Natural killer cell (primary cell): ENCODE results near the gene TMEM171. TPM values are rescaled to one million over a fixed set of nuclear protein-coding genes. Genes with fewer than 3 reads are reported as not detected.

ENCODE experiments used
- ATAC-seq, 3 donors: fragments of 150-1000 bp in 2 of 3; fragments of 200-7000 bp in 1 of 3; cut with Tn5 transposase; 1 replicate in 1 of 3; 2 replicates in 2 of 3; pipeline ENCODE4 v1.10.0; 2021; ENCODE audit warnings: mild to moderate bottlenecking in 2 of 3, moderate library complexity in 2 of 3
- DNase-seq, 2 donors: peaks; one replicate each; pipeline versions ENCODE4 v3.0.0 to v3.0.0-alpha.2; 2013 to 2021; ENCODE audit warnings: mixed read lengths in 1 of 2
- H3K27ac ChIP-seq: one replicate; pipeline ENCODE4 v1.5.1; 2013; ENCODE audit warnings: mild to moderate bottlenecking, low read length
- H3K27me3 ChIP-seq: one replicate; pipeline ENCODE4 v1.6.1; 2013; ENCODE audit warnings: low read length; ENCODE audit not compliant: control insufficient read depth, insufficient read depth
- H3K36me3 ChIP-seq: one replicate; pipeline ENCODE4 v1.6.1; 2013; ENCODE audit warnings: low read length; ENCODE audit not compliant: control insufficient read depth, insufficient read depth
- H3K4me1 ChIP-seq: one replicate; pipeline ENCODE4 v1.6.1; 2013; ENCODE audit warnings: low read length; ENCODE audit not compliant: control insufficient read depth, insufficient read depth
- H3K4me3 ChIP-seq: one replicate; pipeline ENCODE4 v1.5.1; 2013; ENCODE audit warnings: low read length
- H3K9me3 ChIP-seq: one replicate; pipeline ENCODE4 v1.6.1; 2013; ENCODE audit warnings: low read length; ENCODE audit not compliant: control insufficient read depth, insufficient read depth
- H3K27ac Mint-ChIP-seq, 2 donors: one replicate each; pipeline ENCODE4 v1.8.0; 2022; ENCODE audit warnings: mild to moderate bottlenecking in 2 of 2, mixed read lengths in 2 of 2, moderate library complexity in 1 of 2
- H3K27me3 Mint-ChIP-seq, 2 donors: one replicate each; pipeline ENCODE4 v1.8.0; 2022; ENCODE audit warnings: low read depth in 2 of 2, mixed read lengths in 2 of 2
- H3K36me3 Mint-ChIP-seq: one replicate; pipeline ENCODE4 v1.8.0; 2022; ENCODE audit warnings: mixed read lengths
- H3K4me1 Mint-ChIP-seq, 2 donors: one replicate each; pipeline ENCODE4 v1.8.0; 2022; ENCODE audit warnings: mixed read lengths in 2 of 2
- H3K4me3 Mint-ChIP-seq: one replicate; pipeline ENCODE4 v1.8.0; 2022; ENCODE audit warnings: mild to moderate bottlenecking, moderate library complexity, mixed read lengths
- H3K9me3 Mint-ChIP-seq, 2 donors: one replicate each; pipeline ENCODE4 v1.8.0; 2022; ENCODE audit warnings: mixed read lengths in 2 of 2
- CTCF ChIP-seq: fragments of 200-600 bp; IDR thresholded peaks from one replicate; pipeline ENCODE4 v1.8.0; 2022; ENCODE audit warnings: antibody characterized with exemption
- WGBS: methylation state at CpG from one replicate; pipeline ENCODE4 v1.1.7; 2013; ENCODE audit warnings: missing lambda C conversion rate; ENCODE audit not compliant: insufficient coverage; 5-methylcytosine and 5-hydroxymethylcytosine counted together
- intact Hi-C: fragments of 100-400 bp; cut with micrococcal nuclease; formaldehyde crosslinking; loops from one replicate; pipeline ENCODE4 v1.14.2; 2022
- total RNA-seq, 4 donors: library from RNA; stranded (reverse); fragments of 120-200 nt in 1 of 4; gene quantifications; one replicate each; pipeline versions ENCODE4 v1.2.3 to v1.2.4, GENCODE V29; 2013 to 2022

The TMEM171 gene
- total RNA-seq, 3 donors from 2014 or later (not counting 1 experiment from before 2014, with no cell fraction given): 0.42 to 2.1 (median 0.88) TPM

- intact Hi-C loops: no loop called here
- DNase-seq: no peak
- H3K4me1 Mint-ChIP-seq: peaks cover 21% of the 10 kb centered on the region in 2 donors
- TF ChIP-seq CTCF: no peak
- H3K27ac Mint-ChIP-seq: no peak overlapping the region
- H3K4me1 ChIP-seq: peaks cover 18% of the 10 kb centered on the region
- WGBS: 86% methylated on average over 18 of the region's 18 CpGs
- H3K9me3 ChIP-seq: no peaks in the 10 kb centered on the region
- H3K27me3 ChIP-seq: peaks cover 36% of the 10 kb centered on the region
- H3K4me3 Mint-ChIP-seq: no peak overlapping the region
- H3K9me3 Mint-ChIP-seq: no peaks in the 10 kb centered on the region
- peaks cover 16 to 29% of the 10 kb centered on the region in 2 donors for H3K27me3 Mint-ChIP-seq
- no peak for ATAC-seq
- H3K4me3 ChIP-seq: no peak overlapping the region
- no peaks in the 10 kb centered on the region for H3K36me3 ChIP-seq
- H3K27ac ChIP-seq: no peak overlapping the region
- H3K36me3 Mint-ChIP-seq: no peaks in the 10 kb centered on the region
These were observed 35.2 kb downstream of the TMEM171 start for GRCh38 chr5:73155271-73156222.

GRCh38 chr5:73157414-73158303 lies 37.3 kb downstream of the TMEM171 start:
- H3K27me3 Mint-ChIP-seq: peaks cover 23 to 27% of the 10 kb centered on the region in 2 donors
- H3K27ac Mint-ChIP-seq: no peak overlapping the region
- no peaks in the 10 kb centered on the region for H3K9me3 Mint-ChIP-seq
- H3K4me3 Mint-ChIP-seq: no peak overlapping the region
- H3K4me3 ChIP-seq: no peak overlapping the region
- H3K9me3 ChIP-seq: no peaks in the 10 kb centered on the region
- ATAC-seq (no peak), DNase-seq (no peak)
- peaks cover 17% of the 10 kb centered on the region for H3K4me1 ChIP-seq
- intact Hi-C loops: no loop called here
- no peaks in the 10 kb centered on the region for H3K36me3 ChIP-seq
- peaks cover 38% of the 10 kb centered on the region for H3K27me3 ChIP-seq
- H3K27ac ChIP-seq: no peak overlapping the region
- no peaks in the 10 kb centered on the region for H3K36me3 Mint-ChIP-seq
- WGBS: 78% methylated on average over 4 of the region's 6 CpGs
- no peak for TF ChIP-seq CTCF
- peaks cover 26 to 27% of the 10 kb centered on the region in 2 donors for H3K4me1 Mint-ChIP-seq

GRCh38 chr5:73158313-73158712 lies 37.9 kb downstream of the TMEM171 start:
- Histone ChIP-seq H3K27ac (no peak overlapping the region), H3K36me3 (no peaks in the 10 kb centered on the region), H3K4me3 (no peak overlapping the region), H3K4me1 (peaks cover 17% of the 10 kb centered on the region), H3K9me3 (no peaks in the 10 kb centered on the region), H3K27me3 (peaks cover 38% of the 10 kb centered on the region)
- H3K4me1 Mint-ChIP-seq: peaks cover 22 to 24% of the 10 kb centered on the region in 2 donors
- intact Hi-C loops: no loop called here
- TF ChIP-seq CTCF: no peak
- no peaks in the 10 kb centered on the region for H3K9me3 Mint-ChIP-seq
- no peaks in the 10 kb centered on the region for H3K36me3 Mint-ChIP-seq
- no peak overlapping the region for H3K4me3 Mint-ChIP-seq
- 89% methylated on average over 3 of the region's 4 CpGs for WGBS
- peaks cover 23 to 25% of the 10 kb centered on the region in 2 donors for H3K27me3 Mint-ChIP-seq
- ATAC-seq (no peak), DNase-seq (no peak)
- H3K27ac Mint-ChIP-seq: no peak overlapping the region
